GM12872 (cell line): Measurements from ENCODE around the gene COL7A1.

Experiments used
- CTCF ChIP-seq: IDR thresholded peaks from 3 replicates; pipeline ENCODE4 v1.5.1; 2011; ENCODE audit warnings: low read depth, mild to moderate bottlenecking, low read length, moderate library complexity; ENCODE audit not compliant: insufficient read depth

The COL7A1 gene

GRCh38 chr3:48599077-48599501 is 4.0 kb upstream of the COL7A1 start:
- no peak for TF ChIP-seq CTCF

- TF ChIP-seq CTCF = no peak
Measured at GRCh38 chr3:48598323-48599076, 3.4 kb upstream of the COL7A1 start.

GRCh38 chr3:48597408-48597800 is 2.3 kb upstream of the COL7A1 start:
- TF ChIP-seq CTCF = no peak

- no peak for TF ChIP-seq CTCF
Measured at GRCh38 chr3:48596676-48597407, 1.7 kb upstream of the COL7A1 start.

- no peak for TF ChIP-seq CTCF
Measured at GRCh38 chr3:48596157-48596556, 1.0 kb upstream of the COL7A1 start.

- TF ChIP-seq CTCF = no peak
Measured at GRCh38 chr3:48595526-48596121, 495 bp upstream of the COL7A1 start.

- no peak for TF ChIP-seq CTCF
Measured at GRCh38 chr3:48594417-48595049, 596 bp downstream of the COL7A1 start.
